IMR-90 (cell line): ENCODE data around the gene SYCE3. TPM values are rescaled to one million over a fixed set of nuclear protein-coding genes. Genes with fewer than 3 reads are reported as not detected.

Experiments used
- ATAC-seq: fragments of 200-7000 bp; cut with Tn5 transposase; 2 replicates; pipeline ENCODE4 v1.9.1; 2020; ENCODE audit warnings: low read depth, mild to moderate bottlenecking, moderate library complexity
- BruUV-seq: library from RNA; stranded (reverse); fragments of 400-500 nt; replicated peaks from 2 replicates; lab custom pipeline; 2021; lab: Mats Ljungman, UMichigan
- CTCF ChIA-PET: fragments of 300-600 bp; formaldehyde crosslinking; extraction: SDS; loops from one replicate; lab custom pipeline; 2021; ENCODE audit warnings: antibody characterized with exemption; lab: Yijun Ruan, JAX
- POLR2A ChIA-PET: fragments of 300-600 bp; sonication (Branson Sonifier 250); formaldehyde crosslinking; loops from one replicate; lab custom pipeline; 2022; ENCODE audit warnings: antibody characterized with exemption; ENCODE audit not compliant: unreplicated experiment; lab: Charles Lee
- DNase-seq: peaks from one replicate; pipeline ENCODE4 v3.0.0; 2013
- H2AFZ ChIP-seq: replicated peaks from 2 replicates; pipeline ENCODE3; 2013; ENCODE audit warnings: low read length, mild to moderate bottlenecking; ENCODE audit not compliant: poor library complexity
- H2AK5ac ChIP-seq: 2 replicates; pipeline ENCODE4 v1.6.1; 2013; ENCODE audit warnings: low read depth, low read length, inconsistent platforms
- H2AK9ac ChIP-seq: replicated peaks from 2 replicates; pipeline ENCODE3; 2013; ENCODE audit warnings: mild to moderate bottlenecking, low read depth, low read length, moderate library complexity; ENCODE audit not compliant: poor library complexity
- H2BK120ac ChIP-seq: 2 replicates; pipeline ENCODE4 v1.6.1; 2013; ENCODE audit warnings: low read depth, low read length, inconsistent platforms
- H2BK15ac ChIP-seq: 3 replicates; pipeline ENCODE4 v1.6.1; 2013; ENCODE audit warnings: low read depth, low read length, inconsistent platforms
- H2BK20ac ChIP-seq: 2 replicates; pipeline ENCODE4 v1.6.1; 2013; ENCODE audit warnings: low read depth, mild to moderate bottlenecking, inconsistent platforms, low read length, moderate library complexity
- H2BK5ac ChIP-seq: 2 replicates; pipeline ENCODE4 v1.6.1; 2013; ENCODE audit warnings: mild to moderate bottlenecking, low read depth, low read length, inconsistent platforms; ENCODE audit not compliant: poor library complexity, severe bottlenecking
- H3K14ac ChIP-seq: replicated peaks from 2 replicates; pipeline ENCODE4 v1.6.1; 2013; ENCODE audit warnings: low read depth, low read length, inconsistent platforms
- H3K18ac ChIP-seq: 2 replicates; pipeline ENCODE4 v1.6.1; 2013; ENCODE audit warnings: low read depth, low read length, control low read depth
- H3K23ac ChIP-seq: 2 replicates; pipeline ENCODE4 v1.6.1; 2013; ENCODE audit warnings: low read depth, low read length, inconsistent platforms
- H3K27ac ChIP-seq: 2 replicates; pipeline ENCODE4 v1.5.1; 2013; ENCODE audit warnings: mild to moderate bottlenecking, control low read depth, low read length; ENCODE audit not compliant: insufficient read depth
- H3K27me3 ChIP-seq: 2 replicates; pipeline ENCODE4 v1.6.1; 2013; ENCODE audit warnings: low read length; ENCODE audit not compliant: control insufficient read depth, insufficient read depth
- H3K36me3 ChIP-seq: 2 replicates; pipeline ENCODE4 v1.6.1; 2013; ENCODE audit warnings: low read length, mixed read lengths; ENCODE audit not compliant: control insufficient read depth, insufficient read depth
- H3K4ac ChIP-seq: 2 replicates; pipeline ENCODE4 v1.6.1; 2013; ENCODE audit warnings: low read depth, low read length, inconsistent platforms
- H3K4me1 ChIP-seq: 2 replicates; pipeline ENCODE4 v1.6.1; 2013; ENCODE audit warnings: low read length, mixed read lengths; ENCODE audit not compliant: control insufficient read depth, insufficient read depth
- H3K4me2 ChIP-seq: 2 replicates; pipeline ENCODE4 v1.6.1; 2013; ENCODE audit warnings: low read depth, mild to moderate bottlenecking, control low read depth, low read length, moderate library complexity
- H3K4me3 ChIP-seq: 2 replicates; pipeline ENCODE4 v1.5.1; 2013; ENCODE audit warnings: low read depth, mild to moderate bottlenecking, control low read depth, low read length, moderate library complexity; ENCODE audit not compliant: insufficient read depth
- H3K56ac ChIP-seq: 2 replicates; pipeline ENCODE4 v1.6.1; 2013; ENCODE audit warnings: low read length, inconsistent platforms; ENCODE audit not compliant: insufficient read depth; ENCODE audit errors: extremely low read depth
- H3K79me1 ChIP-seq, 2 experiments: 2 replicates each; pipeline ENCODE4 v1.6.1; 2013; ENCODE audit warnings: low read length in 2 of 2, inconsistent platforms in 1 of 2, low read depth in 1 of 2
- H3K9ac ChIP-seq: 2 replicates; pipeline ENCODE4 v1.6.1; 2013; ENCODE audit warnings: low read depth, low read length, control low read depth
- H3K9me1 ChIP-seq: 2 replicates; pipeline ENCODE4 v1.6.1; 2013; ENCODE audit warnings: low read length, inconsistent platforms; ENCODE audit not compliant: insufficient read depth
- H3K9me3 ChIP-seq: 2 replicates; pipeline ENCODE4 v1.6.1; 2013; ENCODE audit warnings: low read length; ENCODE audit not compliant: control insufficient read depth, insufficient read depth
- H4K20me1 ChIP-seq: 2 replicates; pipeline ENCODE4 v1.6.1; 2013; ENCODE audit warnings: low read length, inconsistent platforms; ENCODE audit not compliant: insufficient read depth
- H4K5ac ChIP-seq: 2 replicates; pipeline ENCODE4 v1.6.1; 2013; ENCODE audit warnings: mild to moderate bottlenecking, low read depth, low read length, control low read depth
- H4K8ac ChIP-seq, 2 experiments: 2 replicates each; pipeline ENCODE4 v1.6.1; 2013; ENCODE audit warnings: low read depth in 2 of 2, low read length in 2 of 2, control low read depth in 1 of 2, inconsistent platforms in 1 of 2
- H4K91ac ChIP-seq: 2 replicates; pipeline ENCODE4 v1.6.1; 2013; ENCODE audit warnings: low read depth, low read length, inconsistent platforms; ENCODE audit not compliant: insufficient read depth
- BHLHE40 ChIP-seq: fragments of 150-350 bp; IDR thresholded peaks from 2 replicates; pipeline ENCODE4 v1.6.1; 2016; ENCODE audit warnings: mild to moderate bottlenecking, low read depth, low read length
- CEBPB ChIP-seq: IDR thresholded peaks from 2 replicates; pipeline ENCODE4 v1.6.1; 2012; ENCODE audit warnings: low read depth, low read length, improper control_type of control experiment
- CHD1 ChIP-seq: IDR thresholded peaks from 2 replicates; pipeline ENCODE4 v1.6.1; 2012; ENCODE audit warnings: low read depth, low read length, improper control_type of control experiment
- FOS ChIP-seq: fragments of 150-350 bp; IDR thresholded peaks from 2 replicates; pipeline ENCODE4 v1.6.1; 2016; ENCODE audit warnings: low read depth, low read length
- MAFK ChIP-seq: IDR thresholded peaks from 2 replicates; pipeline ENCODE4 v1.6.1; 2012; ENCODE audit warnings: low read depth, low read length, improper control_type of control experiment
- MAZ ChIP-seq: IDR thresholded peaks from 2 replicates; pipeline ENCODE4 v1.6.1; 2012; ENCODE audit warnings: low read depth, mild to moderate bottlenecking, low read length, improper control_type of control experiment, moderate library complexity, borderline replicate concordance
- MXI1 ChIP-seq: IDR thresholded peaks from 2 replicates; pipeline ENCODE4 v1.6.1; 2012; ENCODE audit warnings: low read depth, mild to moderate bottlenecking, low read length, moderate library complexity, borderline replicate concordance
- NFE2L2 ChIP-seq: fragments of 150-350 bp; IDR thresholded peaks from 2 replicates; pipeline ENCODE4 v1.6.1; 2016; ENCODE audit warnings: low read depth, mild to moderate bottlenecking, low read length
- POLR2A ChIP-seq: IDR thresholded peaks from 2 replicates; pipeline ENCODE4 v1.6.1; 2012; ENCODE audit warnings: mild to moderate bottlenecking, low read depth, low read length
- RAD21 ChIP-seq: IDR thresholded peaks from 2 replicates; pipeline ENCODE4 v1.6.1; 2012; ENCODE audit warnings: low read length, improper control_type of control experiment
- RFX5 ChIP-seq: IDR thresholded peaks from 2 replicates; pipeline ENCODE4 v1.8.0; 2012; ENCODE audit warnings: low read depth, mild to moderate bottlenecking, low read length, moderate library complexity
- SMC3 ChIP-seq: fragments of 150-350 bp; IDR thresholded peaks from 2 replicates; pipeline ENCODE4 v1.6.1; 2016; ENCODE audit warnings: low read depth, mild to moderate bottlenecking, antibody characterized with exemption, low read length, moderate library complexity
- WGBS, 2 experiments: methylation state at CpG; one replicate each; pipeline versions ENCODE4 v1.1.5 to v1.1.7; 2013; ENCODE audit warnings: missing lambda C conversion rate in 2 of 2; ENCODE audit not compliant: insufficient read length in 1 of 2; ENCODE audit errors: extremely low coverage in 2 of 2; 5-methylcytosine and 5-hydroxymethylcytosine counted together
- dilution Hi-C: fragments of 300-500 bp; cut with HindIII; formaldehyde crosslinking; loops from one replicate; pipeline ENCODE4 v1.14.3; 2018; ENCODE audit warnings: low sequenced_read_pairs; ENCODE audit not compliant: unreplicated experiment
- in situ Hi-C: fragments of 300-500 bp; cut with MboI; formaldehyde crosslinking; loops from 3 replicates; pipeline ENCODE4 v1.14.3; 2019; ENCODE audit warnings: low sequenced_read_pairs, inconsistent platforms, mixed read lengths
- intact Hi-C: fragments of 100-400 bp; cut with micrococcal nuclease; formaldehyde crosslinking; loops from 2 replicates; pipeline ENCODE4 v1.10.0; 2022
- polyA plus RNA-seq, 3 experiments: library from polyadenylated mRNA; depleted of rRNA; stranded (reverse); fragments of >200 nt; gene quantifications; 2 replicates each; pipeline ENCODE4 v1.2.3, GENCODE V29; 2012; ENCODE audit warnings: low replicate concordance in 1 of 3
- total RNA-seq: library from RNA; depleted of rRNA; stranded (reverse); fragments of >200 nt; gene quantifications from 2 replicates; pipeline ENCODE4 v1.2.3, GENCODE V29; 2012
- TF ChIP-seq, protein P1 (sequence below): fragments of 150-350 bp; IDR thresholded peaks from 2 replicates; pipeline ENCODE4 v1.6.1; 2017; ENCODE audit warnings: mild to moderate bottlenecking, antibody characterized with exemption, low read length, low read depth
- TF ChIP-seq, protein P2 (sequence below): conservative IDR thresholded peaks from 2 replicates; pipeline ENCODE4 v1.5.1; 2012; ENCODE audit warnings: mild to moderate bottlenecking, low read depth, low read length, improper control_type of control experiment
- TF ChIP-seq, protein P3 (sequence below): fragments of 150-350 bp; IDR thresholded peaks from 2 replicates; pipeline ENCODE4 v1.6.1; 2016; ENCODE audit warnings: low read depth, mild to moderate bottlenecking, low read length, moderate library complexity, borderline replicate concordance

SYCE3 gene
- total and polyA plus RNA-seq, 2 of the 4 experiments (the other 2 are of a cell fraction), result not detected

DNA sequence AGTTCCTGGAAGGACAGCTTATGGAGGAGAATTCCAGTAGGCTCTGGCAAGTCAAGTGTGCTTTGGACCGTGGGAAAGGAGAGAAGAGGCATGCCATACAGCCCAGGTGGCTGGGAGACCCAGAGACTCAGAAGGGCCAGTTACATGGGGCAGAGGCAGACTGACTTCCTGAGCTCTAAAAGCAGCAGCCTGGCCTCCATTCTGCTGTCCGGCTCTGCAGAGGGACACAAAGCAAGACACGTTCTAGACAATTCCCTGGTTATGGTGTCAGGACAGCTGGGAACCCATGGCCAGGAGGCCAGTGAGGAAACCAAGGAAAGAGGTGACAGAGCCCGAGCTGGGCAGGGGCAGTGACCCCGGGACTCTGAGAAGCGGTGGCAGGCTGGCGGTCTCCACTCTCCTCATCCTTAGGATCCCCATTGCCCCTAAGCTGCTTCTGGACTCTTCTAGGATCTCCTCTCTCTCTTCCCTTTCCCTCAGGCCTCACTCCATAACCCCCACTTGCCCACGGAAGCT lies 12.8 kb upstream of the SYCE3 start:
- H2AFZ ChIP-seq, result no peak overlapping the region
- H4K91ac ChIP-seq, result no peak overlapping the region
- no peak overlapping the region for H2BK5ac ChIP-seq
- peaks cover 16% of the 10 kb centered on the region for H3K9me1 ChIP-seq
- ChIA-PET CTCF (interaction anchor here (1.4 kb wide), 1 partner anchor 13 kb away, joined by 5 read pairs; the partner anchor contains the start of gene SYCE3), POLR2A (no interaction called here)
- BruUV-seq, result no TSS peak
- intact Hi-C loops (loop anchor here (5.0 kb wide), 1 partner anchor 47 kb away; no protein-coding TSS in a partner anchor), dilution Hi-C loops (no loop called here), in situ Hi-C loops (loop anchor here (5.0 kb wide), 1 partner anchor 48 kb away; the partner anchor contains the start of gene SCO2)
- H4K20me1 ChIP-seq, result no peaks in the 10 kb centered on the region
- no peak overlapping the region for H3K14ac ChIP-seq
- H3K9ac ChIP-seq, result no peak overlapping the region
- no peaks in the 10 kb centered on the region for H3K9me3 ChIP-seq
- H3K36me3 ChIP-seq, result peaks cover 2% of the 10 kb centered on the region; the same call in 1 of the 2 replicates
- no peak overlapping the region for H3K23ac ChIP-seq
- peaks cover 12% of the 10 kb centered on the region for H3K4me1 ChIP-seq
- H4K5ac ChIP-seq, result no peak overlapping the region
- no peaks in the 10 kb centered on the region for H3K27me3 ChIP-seq
- H4K8ac ChIP-seq, result no peak overlapping the region
- no peak overlapping the region for H2BK120ac ChIP-seq
- H3K27ac ChIP-seq, result no peak overlapping the region
- ATAC-seq, result no peak
- peaks cover 0 to 13% of the 10 kb centered on the region in 2 experiments; a peak in 1 of 4 replicates for H3K79me1 ChIP-seq
- H2BK20ac ChIP-seq, result no peak overlapping the region
- H2AK5ac ChIP-seq, result no peak overlapping the region
- DNase-seq, result no peak
- H3K4ac ChIP-seq, result no peak overlapping the region
- no peak overlapping the region for H3K4me3 ChIP-seq
- TF ChIP-seq RAD21 (no peak), MAFK (no peak), MXI1 (no peak), FOS (no peak), MAZ (no peak), POLR2A (no peak), SMC3 (no peak), RFX5 (no peak), NFE2L2 (no peak), CHD1 (no peak), CEBPB (no peak), BHLHE40 (no peak)
- TF ChIP-seq, protein P1, sequence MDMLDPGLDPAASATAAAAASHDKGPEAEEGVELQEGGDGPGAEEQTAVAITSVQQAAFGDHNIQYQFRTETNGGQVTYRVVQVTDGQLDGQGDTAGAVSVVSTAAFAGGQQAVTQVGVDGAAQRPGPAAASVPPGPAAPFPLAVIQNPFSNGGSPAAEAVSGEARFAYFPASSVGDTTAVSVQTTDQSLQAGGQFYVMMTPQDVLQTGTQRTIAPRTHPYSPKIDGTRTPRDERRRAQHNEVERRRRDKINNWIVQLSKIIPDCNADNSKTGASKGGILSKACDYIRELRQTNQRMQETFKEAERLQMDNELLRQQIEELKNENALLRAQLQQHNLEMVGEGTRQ, result no peak
- TF ChIP-seq, protein P2, sequence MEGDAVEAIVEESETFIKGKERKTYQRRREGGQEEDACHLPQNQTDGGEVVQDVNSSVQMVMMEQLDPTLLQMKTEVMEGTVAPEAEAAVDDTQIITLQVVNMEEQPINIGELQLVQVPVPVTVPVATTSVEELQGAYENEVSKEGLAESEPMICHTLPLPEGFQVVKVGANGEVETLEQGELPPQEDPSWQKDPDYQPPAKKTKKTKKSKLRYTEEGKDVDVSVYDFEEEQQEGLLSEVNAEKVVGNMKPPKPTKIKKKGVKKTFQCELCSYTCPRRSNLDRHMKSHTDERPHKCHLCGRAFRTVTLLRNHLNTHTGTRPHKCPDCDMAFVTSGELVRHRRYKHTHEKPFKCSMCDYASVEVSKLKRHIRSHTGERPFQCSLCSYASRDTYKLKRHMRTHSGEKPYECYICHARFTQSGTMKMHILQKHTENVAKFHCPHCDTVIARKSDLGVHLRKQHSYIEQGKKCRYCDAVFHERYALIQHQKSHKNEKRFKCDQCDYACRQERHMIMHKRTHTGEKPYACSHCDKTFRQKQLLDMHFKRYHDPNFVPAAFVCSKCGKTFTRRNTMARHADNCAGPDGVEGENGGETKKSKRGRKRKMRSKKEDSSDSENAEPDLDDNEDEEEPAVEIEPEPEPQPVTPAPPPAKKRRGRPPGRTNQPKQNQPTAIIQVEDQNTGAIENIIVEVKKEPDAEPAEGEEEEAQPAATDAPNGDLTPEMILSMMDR, result no peak
- TF ChIP-seq, protein P3, sequence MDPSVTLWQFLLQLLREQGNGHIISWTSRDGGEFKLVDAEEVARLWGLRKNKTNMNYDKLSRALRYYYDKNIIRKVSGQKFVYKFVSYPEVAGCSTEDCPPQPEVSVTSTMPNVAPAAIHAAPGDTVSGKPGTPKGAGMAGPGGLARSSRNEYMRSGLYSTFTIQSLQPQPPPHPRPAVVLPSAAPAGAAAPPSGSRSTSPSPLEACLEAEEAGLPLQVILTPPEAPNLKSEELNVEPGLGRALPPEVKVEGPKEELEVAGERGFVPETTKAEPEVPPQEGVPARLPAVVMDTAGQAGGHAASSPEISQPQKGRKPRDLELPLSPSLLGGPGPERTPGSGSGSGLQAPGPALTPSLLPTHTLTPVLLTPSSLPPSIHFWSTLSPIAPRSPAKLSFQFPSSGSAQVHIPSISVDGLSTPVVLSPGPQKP, result no peak
- no peak overlapping the region for H2AK9ac ChIP-seq
- 72% methylated on average over 6 of the region's 8 CpGs; no CpG with 5 or more reads in 1 of the 2 experiments for WGBS, 2 experiments
- H3K4me2 ChIP-seq, result no peak overlapping the region
- no peak overlapping the region for H2BK15ac ChIP-seq
- H3K18ac ChIP-seq, result no peak overlapping the region
- no peak overlapping the region for H3K56ac ChIP-seq
